NOMO-1 treated with dmso at 0.1 percent for 144 hours (cell line): ENCODE data around the gene CEP126.

Experiments
- DNase-seq: peaks from one replicate; lab custom pipeline; 2025; ENCODE audit not compliant: unreplicated experiment; lab: John Stamatoyannopoulos, UW

CEP126 gene, protein sequence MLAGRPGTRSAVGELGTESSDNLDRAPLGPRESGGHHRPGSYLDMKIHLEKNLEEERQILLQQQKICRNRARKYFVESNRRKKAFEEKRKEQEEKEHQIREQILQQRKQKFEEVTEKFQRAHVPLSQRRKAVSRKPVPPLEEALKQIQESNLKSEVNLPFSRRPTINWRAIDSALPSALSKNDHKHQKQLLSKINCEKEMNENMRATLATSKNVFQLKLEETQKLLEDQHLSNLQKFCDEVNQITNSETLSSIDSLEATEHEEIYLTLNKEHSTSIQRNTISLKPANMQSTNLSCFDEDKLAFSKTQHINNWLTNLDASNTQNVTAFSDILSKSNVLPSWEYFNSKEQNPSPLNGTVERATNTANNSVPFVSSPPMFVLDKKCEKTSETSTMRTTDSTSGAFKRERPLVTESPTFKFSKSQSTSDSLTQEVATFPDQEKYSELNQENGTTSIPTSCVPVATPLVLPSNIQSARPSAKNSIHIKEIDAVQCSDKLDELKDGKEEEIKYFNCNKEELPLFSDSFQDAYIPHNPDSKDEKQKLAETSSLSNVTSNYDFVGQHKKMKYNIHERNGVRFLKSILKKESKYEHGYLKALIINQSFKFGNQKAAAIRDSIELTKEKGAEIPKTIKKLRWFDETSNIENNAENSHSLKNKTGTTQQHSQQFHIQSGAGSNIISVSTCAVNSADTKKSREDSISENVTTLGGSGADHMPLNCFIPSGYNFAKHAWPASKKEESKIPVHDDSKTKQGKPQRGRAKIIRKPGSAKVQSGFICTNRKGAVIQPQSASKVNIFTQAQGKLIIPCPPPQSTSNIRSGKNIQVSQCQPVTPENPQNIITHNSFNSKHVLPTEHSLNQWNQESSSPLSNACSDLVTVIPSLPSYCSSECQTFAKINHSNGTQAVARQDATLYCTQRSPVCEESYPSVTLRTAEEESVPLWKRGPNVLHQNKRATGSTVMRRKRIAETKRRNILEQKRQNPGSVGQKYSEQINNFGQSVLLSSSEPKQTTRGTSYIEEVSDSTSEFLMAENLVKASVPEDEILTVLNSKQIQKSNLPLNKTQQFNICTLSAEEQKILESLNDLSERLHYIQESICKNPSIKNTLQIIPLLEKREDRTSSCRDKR

DNA sequence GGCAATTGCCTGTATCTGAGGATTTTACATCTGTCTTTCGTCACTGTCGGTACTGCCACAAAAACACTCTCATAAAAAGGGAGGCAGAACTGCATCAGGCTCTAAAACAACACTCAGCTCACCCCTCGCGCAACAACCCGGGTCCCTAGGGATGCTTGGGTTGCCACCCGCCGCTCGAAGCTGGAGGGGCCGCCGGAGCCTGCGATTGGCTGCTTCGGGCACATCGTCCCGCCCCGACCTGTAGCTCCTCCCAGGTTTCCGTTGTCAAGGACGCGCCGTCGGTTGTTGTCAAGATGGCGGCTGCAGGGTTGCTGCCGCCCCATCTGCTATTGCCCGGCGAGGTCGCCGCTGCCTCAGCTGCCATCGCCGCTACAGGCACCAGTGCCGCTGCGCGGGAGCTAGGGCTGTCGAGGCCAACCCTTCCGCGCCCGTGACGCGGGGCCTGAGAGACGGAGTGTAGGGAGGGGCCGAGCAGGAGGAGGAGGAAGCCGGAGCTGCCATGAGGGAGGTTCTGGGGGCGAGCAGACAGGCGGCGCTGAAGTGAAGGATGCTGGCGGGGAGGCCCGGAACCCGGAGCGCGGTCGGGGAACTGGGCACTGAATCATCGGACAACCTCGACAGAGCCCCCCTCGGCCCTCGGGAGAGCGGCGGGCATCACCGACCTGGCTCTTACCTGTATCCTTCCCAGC, at the start of gene CEP126:
TSS of gene CEP126 (plus strand) at position 273 of the 689 bp plus-strand sequence. CDS start at position 548, 275 bp downstream.
- peak; percentile 73 for DNase-seq

DNA sequence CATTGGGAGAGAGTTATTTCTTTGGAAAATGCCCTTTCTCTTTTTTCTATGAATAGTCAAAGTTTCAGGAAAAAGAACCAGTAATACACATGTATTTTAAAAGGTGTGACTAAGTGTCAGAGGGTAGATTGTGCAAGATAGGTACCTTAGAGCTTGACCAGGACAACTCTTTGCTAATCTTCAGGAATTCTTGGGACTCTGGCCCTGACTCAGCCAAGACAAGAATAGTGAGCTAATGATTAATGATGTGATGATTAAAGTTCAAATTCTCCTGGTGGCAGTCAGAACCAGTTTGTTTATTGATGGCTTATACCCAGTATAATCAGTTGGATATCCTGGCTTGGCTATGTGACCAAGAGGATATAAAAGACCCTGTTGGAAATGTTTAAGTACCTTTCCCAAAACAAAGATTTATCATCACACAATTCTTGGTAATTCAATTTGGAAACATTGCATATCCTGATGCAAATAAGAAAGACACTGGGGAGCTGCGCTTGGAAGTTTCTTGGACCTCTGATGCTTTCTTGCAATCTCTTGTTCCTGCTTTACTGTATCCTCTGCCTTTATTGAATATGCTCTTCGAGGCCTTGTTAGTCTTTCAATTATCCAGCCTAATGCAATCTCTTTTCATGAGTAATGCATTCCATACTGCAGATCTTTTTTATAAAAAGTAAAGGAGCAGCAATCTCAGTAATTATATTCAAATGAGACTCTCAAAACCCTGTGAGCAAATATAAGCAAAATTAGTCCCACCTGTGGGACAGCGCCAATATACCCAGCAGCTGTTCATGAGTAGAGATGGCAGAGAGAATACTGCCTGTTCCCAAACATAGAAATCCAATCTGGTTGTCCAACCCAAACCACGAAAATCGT, 48.0 kb upstream of the CEP126 start:
- no peak for DNase-seq

DNA sequence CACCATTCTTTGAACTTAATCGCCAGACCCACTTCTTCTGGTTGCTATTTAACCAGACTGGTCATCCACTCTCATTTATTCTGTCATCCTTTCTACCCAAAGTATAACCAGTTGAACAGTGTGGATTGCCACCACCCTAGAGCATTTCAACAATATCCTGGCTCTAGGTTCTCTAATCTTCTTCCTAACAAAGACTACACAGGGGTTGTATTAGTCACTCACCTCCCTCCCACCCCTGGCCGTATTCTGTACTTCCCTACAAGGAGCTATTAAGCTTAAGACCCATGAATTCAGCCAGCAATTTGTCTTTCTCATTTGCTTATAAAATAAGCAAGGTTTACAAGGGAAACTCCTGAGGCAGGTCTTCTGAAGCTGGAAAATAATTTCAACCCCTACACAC, 46.9 kb upstream of the CEP126 start:
- no peak for DNase-seq

DNA sequence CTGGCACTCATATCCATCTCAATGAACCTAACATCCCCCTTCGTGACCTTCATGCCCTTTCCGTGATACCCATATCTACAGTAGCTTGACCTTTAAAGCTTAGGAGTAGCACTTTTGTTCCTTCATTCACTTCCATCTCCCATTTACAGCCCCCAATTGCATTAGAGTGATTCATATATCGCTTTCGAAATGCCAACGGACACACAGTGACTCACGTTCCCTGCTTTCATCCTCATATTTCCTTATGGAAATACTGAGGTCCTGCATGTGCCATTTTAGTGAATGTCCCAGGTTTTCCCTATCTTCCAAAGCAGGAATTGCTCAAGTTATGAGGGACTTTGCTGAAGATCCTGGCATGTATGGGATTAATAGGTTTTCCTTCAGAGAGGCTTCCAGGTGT, 44.3 kb upstream of the CEP126 start:
- DNase-seq = no peak

DNA sequence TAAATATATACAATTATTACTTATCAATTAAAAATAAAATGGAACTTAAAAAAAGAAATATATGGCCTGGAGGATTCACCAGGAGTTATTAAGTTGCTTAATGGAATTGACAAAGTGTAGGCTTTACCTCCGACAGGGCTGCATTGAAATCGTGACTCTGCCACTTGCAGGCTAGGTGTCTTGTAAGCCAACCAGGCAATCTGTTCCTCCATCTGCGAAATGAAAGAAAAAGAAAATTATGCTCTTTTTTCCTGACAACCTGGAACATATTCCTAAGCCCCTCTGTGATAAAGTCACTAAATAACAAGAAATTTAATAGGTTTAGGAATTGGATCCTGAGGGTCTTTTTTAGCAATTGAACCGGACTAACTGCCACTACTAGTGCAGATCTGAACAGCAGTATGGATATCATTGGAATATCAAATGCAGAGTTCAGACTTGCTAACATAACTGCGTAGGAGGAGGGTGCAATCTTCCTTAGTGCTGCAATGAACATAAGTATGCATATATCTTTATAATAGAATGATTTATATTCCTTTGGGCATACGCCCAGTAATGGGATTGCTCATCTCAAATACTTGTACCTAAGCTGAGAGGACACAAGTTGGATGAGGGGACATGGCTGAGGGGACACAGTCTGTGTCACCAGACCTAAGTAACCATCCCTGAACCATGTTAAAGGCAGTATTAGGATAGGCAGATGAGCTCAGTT, 42.5 kb upstream of the CEP126 start:
- no peak for DNase-seq

DNA sequence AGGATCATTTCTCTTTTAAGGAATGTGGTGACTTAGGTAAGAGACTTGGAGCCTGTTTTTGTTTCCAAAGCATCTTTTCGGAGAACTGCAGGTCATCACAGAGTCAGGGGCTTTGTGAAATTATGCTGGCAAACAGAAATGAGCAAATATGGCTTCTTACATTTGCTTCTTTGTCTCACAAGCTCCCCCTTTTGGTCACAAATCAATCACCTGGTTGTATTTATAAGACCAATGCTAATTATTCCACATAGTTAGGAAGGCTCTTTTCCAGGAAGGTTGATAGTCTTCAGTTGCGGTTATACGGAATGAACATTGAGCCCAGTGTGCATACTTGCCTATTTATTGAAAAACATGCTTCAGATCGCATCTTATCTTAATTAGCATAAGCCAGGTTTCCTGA, 34.6 kb upstream of the CEP126 start:
- no peak for DNase-seq

DNA sequence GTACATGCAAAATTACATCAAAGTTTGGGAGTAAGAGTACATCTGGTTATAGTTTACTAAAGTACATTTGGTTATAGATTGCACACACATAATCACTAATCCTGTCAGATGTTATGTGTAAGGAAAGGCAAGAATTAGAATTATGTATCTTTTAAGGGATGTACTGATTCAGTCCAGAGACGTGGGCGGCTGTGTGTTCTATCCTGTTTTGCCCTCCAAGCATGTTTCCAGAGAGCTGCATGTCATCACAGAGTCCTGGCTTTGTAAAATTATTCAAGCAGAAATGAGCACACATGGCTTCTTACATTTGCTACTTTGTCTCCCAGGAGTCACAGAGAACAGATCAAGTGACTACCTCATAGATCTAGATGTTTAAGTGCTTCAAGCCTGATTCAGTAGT, 33.2 kb upstream of the CEP126 start:
- DNase-seq = no peak

DNA sequence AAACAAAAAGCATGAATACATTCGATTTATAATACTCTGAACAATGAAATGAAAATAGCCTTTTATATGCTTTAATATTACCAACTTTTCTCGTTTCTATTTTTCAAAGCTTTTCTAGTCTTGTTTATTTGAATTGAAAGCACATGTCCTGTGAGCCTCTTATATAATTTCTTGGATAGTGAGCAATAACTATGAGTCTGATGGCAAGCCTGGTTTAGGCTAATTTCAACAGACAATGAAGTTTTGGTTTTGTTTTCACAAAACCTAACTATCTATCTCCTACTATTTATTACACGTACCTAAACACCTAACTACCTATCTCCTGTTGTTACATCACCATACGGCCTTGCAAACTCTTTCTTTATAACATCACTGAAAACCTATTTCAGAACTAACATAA, 29.2 kb upstream of the CEP126 start:
- DNase-seq = no peak

DNA sequence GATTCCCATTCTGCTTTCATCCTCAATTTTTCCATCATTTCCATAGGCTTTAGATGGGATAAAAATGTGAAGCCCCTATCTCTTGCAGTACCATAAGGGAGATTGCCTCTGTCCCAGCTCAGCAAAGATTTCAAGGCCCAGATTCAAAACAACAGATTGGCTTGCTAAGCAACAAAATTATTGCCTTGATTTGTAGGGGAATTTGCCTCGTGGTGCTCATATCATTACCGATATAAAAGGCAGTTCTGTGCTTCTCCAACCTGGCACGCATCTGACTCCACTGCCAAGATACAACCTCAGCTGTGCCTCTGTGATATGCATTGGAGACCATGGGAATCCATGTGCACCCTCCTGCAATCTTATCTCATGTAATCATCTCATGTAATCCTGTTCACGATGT, 25.0 kb upstream of the CEP126 start:
- no peak for DNase-seq

DNA sequence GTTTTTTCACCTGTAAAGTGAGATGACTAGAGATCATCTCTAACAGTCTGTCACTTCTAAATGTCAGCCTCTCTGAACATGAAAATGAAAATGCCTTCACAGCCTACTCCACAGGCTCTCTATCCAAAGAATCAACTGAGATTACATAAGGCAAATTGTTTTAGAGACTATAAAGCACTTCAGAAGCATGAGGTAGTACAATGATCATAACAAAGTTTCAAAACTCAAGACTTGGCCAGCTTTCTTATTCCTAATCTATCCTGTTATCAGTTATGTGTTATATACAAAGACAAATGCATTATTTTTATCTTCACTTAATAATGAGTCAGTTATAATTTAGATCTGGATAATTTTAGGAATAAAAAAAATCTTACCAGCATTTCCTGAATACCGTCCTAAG, 20.3 kb upstream of the CEP126 start:
- DNase-seq = no peak

DNA sequence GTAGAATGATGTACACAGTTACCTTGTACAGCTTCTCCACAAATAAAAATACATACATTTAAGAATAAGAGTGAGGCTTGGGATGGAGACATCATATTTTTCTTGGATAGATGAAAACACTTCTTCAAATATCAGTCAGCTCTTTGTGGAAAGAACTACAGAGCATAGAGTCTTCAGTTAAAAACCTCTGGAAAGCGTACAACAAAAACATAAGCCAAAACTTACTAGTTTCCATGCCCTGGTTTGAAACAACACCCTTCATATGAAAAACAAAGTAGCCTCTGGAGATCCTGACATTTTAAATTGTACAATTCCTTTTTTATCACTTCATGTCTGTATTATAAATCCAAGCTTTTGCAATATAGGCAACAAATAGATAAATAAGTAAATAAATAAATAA, 7.0 kb upstream of the CEP126 start:
- DNase-seq = no peak

DNA sequence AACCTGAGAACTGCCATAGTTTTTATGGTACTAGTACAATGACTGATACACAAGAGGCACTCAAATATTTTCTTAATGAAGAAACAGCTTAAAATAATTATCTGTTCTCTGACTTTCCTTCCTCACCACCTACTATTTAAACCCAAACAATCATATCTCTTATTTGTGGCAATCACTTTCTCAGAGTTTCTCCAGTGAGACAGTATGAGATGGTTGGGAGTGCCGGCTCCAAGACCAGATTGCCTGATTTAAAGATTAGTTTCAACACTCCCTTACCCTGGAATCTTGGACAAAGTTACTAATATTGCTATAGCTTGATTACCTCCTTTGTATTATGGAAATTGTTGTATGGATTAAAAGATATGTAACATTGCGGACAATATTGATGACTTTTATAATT, 5.7 kb upstream of the CEP126 start:
- DNase-seq = no peak

DNA sequence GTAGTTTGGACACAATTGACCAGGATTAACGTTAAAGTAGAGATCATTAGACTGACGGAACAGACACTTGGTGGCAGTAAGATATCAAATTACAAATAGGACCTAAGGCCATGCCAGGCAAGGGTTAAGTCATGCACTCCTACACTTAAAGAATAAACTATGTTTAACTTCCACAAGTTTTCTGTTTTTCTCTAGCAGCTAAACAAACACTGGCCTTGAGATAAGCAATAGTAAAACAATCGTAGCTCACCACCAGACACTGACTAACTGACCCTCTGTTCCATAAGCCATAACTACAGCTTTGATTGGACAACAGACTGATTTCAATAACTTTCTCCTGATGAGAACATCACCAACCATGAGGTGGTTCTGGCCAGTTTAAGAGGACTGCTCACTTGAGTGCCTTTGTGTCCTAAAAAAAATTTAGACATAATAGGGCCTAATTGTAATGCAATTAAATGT, 2.0 kb upstream of the CEP126 start:
- no peak for DNase-seq

DNA sequence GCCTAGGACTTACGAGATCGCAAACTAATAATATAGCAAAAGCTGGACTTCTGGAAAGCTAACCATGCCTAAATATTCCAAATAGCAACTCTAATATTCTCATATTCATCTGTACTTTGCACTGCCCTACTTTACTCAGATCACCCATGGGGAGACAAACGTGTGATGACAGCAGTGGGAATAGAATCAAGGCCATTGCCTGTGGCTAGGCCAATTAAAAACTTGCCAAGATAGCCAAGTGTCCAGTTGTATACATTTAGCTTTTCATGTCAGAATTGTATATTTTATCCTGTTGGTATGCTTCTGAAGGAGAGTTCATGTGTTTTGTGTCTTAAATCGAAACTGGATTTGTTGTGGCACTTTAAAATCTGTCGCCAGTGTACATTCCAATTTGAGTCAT, 1.2 kb upstream of the CEP126 start:
- no peak for DNase-seq

DNA sequence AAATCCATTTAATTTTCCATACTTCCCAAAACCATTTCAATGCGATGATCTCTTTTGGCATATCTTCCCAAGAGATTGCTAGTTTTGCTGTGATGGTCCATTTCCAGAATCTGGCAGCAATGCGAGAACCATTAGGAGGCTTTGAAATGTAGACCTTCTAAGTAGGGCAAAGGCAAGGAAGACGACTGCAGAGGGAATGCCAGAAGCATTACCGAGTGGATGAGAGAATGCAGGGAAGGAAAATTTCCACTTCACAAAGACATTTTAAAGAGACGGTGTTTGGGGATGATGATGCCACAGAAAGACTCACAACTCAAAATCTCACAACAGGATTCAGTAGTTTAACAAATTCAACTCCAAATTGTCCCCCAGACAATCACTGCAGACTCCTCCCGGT, 471 bp upstream of the CEP126 start:
- DNase-seq = no peak

DNA sequence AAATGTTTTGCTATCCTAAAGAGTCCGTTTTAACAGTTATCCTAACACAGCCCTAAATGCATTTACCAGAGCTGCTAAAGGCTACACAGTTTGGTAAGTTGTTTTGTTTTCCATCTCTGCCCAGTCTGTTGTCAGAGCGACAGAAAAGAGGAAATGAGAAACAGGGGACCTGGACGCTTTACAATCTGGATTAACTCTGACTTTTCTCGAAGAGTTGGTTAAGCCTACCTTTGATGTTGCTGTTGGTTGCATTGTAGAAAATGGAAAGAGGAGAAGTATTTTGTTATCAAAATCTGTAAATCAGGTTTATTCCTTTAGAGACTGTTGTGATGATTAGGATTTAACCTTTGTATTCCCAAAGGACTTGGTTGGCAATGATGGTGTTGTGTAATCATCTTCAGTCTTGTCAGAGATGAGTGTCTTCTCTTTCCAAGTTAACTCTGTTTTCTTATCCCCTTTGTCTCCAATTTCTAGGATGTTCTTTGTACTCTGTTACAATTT, 1.0 kb downstream of the CEP126 start:
- peak; percentile 50 for DNase-seq

DNA sequence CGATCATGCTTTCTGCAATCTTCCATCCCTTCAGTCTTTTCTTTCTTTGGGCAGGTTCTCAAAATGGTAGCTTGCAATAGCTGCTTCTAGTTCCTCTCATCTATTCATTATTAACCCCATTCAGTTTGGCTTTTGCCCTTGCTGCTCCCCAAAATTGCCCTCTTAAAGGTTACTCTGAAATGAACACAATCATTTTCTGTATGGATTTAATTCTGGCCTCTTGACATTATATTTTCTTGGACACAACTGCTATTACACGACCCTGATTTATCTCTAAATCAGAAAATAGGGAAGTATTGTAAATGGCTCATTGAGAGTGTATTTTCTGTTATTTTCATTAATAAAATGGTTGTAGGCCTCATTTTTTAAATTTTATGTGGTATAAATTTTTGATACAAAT, 1.6 kb downstream of the CEP126 start, which contains the start of gene ANGPTL5:
TSS of gene ANGPTL5 (minus strand) at position 101 of the 400 bp plus-strand sequence. CDS start 8,613 bp downstream, outside the sequence.
- DNase-seq = no peak

DNA sequence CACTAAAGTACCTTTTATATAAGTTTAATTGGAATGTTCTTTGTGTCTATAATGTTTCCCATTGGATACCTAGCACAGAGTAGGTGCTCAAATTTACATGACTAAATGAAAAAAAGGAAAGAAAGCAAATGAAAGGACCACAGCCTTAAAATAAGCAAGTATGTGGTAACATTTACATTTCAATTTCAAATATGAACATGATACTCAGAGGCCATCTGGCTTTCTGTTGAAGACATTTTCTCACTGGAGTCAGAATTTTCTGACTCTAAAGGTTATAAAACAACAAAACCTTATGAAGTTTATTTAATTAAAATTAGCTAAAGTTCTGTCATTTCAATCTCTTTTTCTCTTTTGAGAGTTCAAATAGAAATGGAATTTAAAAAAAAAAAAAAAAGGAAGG, 2.4 kb downstream of the CEP126 start:
- DNase-seq = no peak

DNA sequence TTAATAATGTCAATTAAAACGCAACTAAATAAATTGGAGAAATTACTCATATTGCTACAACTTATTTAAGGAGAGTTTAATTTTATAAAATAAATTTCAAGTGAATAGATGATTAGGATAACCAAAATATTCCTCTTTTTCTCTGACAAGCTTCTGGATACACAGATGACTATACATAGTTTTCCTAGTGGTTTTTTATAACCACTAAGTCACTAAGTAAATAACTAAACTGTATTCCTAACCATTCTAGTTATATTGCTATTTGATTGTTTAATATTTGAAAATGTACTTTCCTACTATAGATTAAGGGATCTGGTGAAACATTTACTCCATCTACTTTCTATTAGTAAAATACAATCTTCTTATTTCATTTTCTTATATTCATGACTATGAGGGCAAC, 6.2 kb downstream of the CEP126 start:
- DNase-seq = no peak
